Large intestine (tissue), 3 donors: ENCODE results near the gene INSR. TPM values are rescaled to one million over a fixed set of nuclear protein-coding genes. Genes with fewer than 3 reads are reported as not detected.

Experiments used
- DNase-seq, 2 donors: peaks; one replicate each; pipeline versions ENCODE4 v3.0.0 to v3.0.0-alpha.2; 2013
- H3K27ac ChIP-seq: one replicate; pipeline ENCODE4 v1.5.1; 2013; ENCODE audit warnings: low read length
- H3K27me3 ChIP-seq: 2 replicates; pipeline ENCODE4 v1.6.1; 2013; ENCODE audit warnings: low read length; ENCODE audit not compliant: control insufficient read depth, insufficient read depth
- H3K36me3 ChIP-seq: 2 replicates; pipeline ENCODE4 v1.6.1; 2013; ENCODE audit warnings: low read length; ENCODE audit not compliant: control insufficient read depth, insufficient read depth
- H3K4me1 ChIP-seq: one replicate; pipeline ENCODE4 v1.6.1; 2013; ENCODE audit warnings: low read length; ENCODE audit not compliant: control insufficient read depth, insufficient read depth
- H3K4me3 ChIP-seq: one replicate; pipeline ENCODE4 v1.5.1; 2013; ENCODE audit warnings: low read length
- H3K9me3 ChIP-seq: one replicate; pipeline ENCODE4 v1.6.1; 2013; ENCODE audit warnings: mild to moderate bottlenecking, low read depth, low read length, moderate library complexity; ENCODE audit not compliant: control insufficient read depth
- WGBS: methylation state at CpG from one replicate; pipeline ENCODE4 v1.1.5; 2013; ENCODE audit warnings: low lambda C conversion rate; ENCODE audit not compliant: insufficient coverage; 5-methylcytosine and 5-hydroxymethylcytosine counted together
- polyA plus RNA-seq: library from polyadenylated mRNA; unstranded; fragments of 120-200 nt; gene quantifications from one replicate; pipeline ENCODE4 v1.2.1, GENCODE V29; 2013

The INSR gene
- polyA plus RNA-seq, 1 donor = 27.7 TPM

GRCh38 chr19:7145494-7145893 lies 148.7 kb downstream of the INSR start:
- no peak for DNase-seq
- H3K4me1 ChIP-seq = no peaks in the 10 kb centered on the region
- no CpG with 5 or more reads among the region's 2 CpGs for WGBS
- H3K27ac ChIP-seq = no peak overlapping the region
- no peaks in the 10 kb centered on the region for H3K27me3 ChIP-seq
- H3K4me3 ChIP-seq = no peak overlapping the region
- H3K36me3 ChIP-seq = peaks cover 36% of the 10 kb centered on the region
- peaks cover 4% of the 10 kb centered on the region for H3K9me3 ChIP-seq

GRCh38 chr19:7142771-7143170 lies 151.4 kb downstream of the INSR start:
- H3K36me3 ChIP-seq = peaks cover 42% of the 10 kb centered on the region
- WGBS = no CpG with 5 or more reads among the region's 22 CpGs

DNA sequence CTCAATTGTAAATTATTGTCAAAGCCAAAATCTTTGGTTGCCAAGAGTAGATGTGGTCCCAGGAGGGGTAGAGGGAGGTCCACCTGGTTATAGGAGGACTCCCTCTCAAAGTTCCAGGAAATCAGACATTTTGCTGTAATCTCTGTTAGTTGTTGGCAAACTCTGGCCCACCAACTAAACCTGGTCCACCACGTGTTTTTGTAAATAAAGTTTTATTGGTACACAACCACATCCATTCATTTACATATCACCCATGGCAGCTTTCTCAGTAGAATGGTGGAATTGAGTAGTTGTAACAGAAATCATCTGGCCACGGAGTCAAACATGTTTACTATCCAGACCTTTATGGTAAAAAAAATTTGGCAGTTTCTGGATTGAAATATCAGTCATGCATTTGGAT lies 154.1 kb downstream of the INSR start:
- DNase-seq = no peak
- H3K9me3 ChIP-seq = no peaks in the 10 kb centered on the region
- no peaks in the 10 kb centered on the region for H3K4me1 ChIP-seq
- peaks cover 56% of the 10 kb centered on the region for H3K36me3 ChIP-seq
- no peak overlapping the region for H3K27ac ChIP-seq
- no CpG with 5 or more reads among the region's 2 CpGs for whole genome bisulfite sequencing
- H3K4me3 ChIP-seq = no peak overlapping the region
- no peaks in the 10 kb centered on the region for H3K27me3 ChIP-seq

More at GRCh38 chr19:7142771-7143170, 151.4 kb downstream of the INSR start:
- H3K4me3 ChIP-seq = no peak overlapping the region
- H3K9me3 ChIP-seq = peaks cover 4% of the 10 kb centered on the region
- H3K27ac ChIP-seq = no peak overlapping the region
- no peaks in the 10 kb centered on the region for H3K27me3 ChIP-seq
- H3K4me1 ChIP-seq = no peaks in the 10 kb centered on the region
- DNase-seq = no peak

- peaks cover 6% of the 10 kb centered on the region for H3K4me1 ChIP-seq
- H3K9me3 ChIP-seq = no peaks in the 10 kb centered on the region
- H3K36me3 ChIP-seq = peaks cover 56% of the 10 kb centered on the region
- no peaks in the 10 kb centered on the region for H3K27me3 ChIP-seq
- no peak overlapping the region for H3K27ac ChIP-seq
- H3K4me3 ChIP-seq = no peak overlapping the region
- no CpG with 5 or more reads among the region's 1 CpG for WGBS
- DNase-seq = no peak
These were observed 155.1 kb downstream of the INSR start for GRCh38 chr19:7139095-7139494.

DNA sequence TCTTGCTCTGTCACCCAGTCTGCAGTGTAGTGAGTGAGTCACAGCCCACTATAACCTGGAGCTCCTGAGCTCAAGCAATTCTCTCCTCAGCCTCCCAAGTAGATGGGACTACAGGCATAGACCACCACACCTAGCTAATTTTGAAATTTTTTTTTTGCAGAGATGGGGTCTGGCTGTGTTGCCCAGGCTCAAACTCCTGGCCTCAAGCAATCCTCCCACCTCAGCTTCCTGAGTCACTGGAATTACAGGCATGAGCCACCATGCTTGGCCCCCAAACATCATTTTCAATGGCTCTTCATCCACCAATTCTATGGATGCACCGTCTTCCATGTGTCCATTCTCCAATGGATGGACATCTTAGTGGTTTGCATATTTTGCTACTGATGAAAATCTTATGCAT lies 155.8 kb downstream of the INSR start:
- no peak for DNase-seq
- Histone ChIP-seq H3K4me3 (no peak overlapping the region), H3K27me3 (no peaks in the 10 kb centered on the region), H3K36me3 (peaks cover 56% of the 10 kb centered on the region), H3K27ac (no peak overlapping the region), H3K4me1 (peaks cover 6% of the 10 kb centered on the region), H3K9me3 (no peaks in the 10 kb centered on the region)
- no CpG with 5 or more reads among the region's 1 CpG for WGBS

GRCh38 chr19:7137120-7137519 lies 157.1 kb downstream of the INSR start:
- DNase-seq = no peak
- H3K4me1 ChIP-seq = peaks cover 6% of the 10 kb centered on the region
- peaks cover 48% of the 10 kb centered on the region for H3K36me3 ChIP-seq
- H3K4me3 ChIP-seq = no peak overlapping the region
- H3K27me3 ChIP-seq = no peaks in the 10 kb centered on the region
- H3K9me3 ChIP-seq = peaks cover under 1% of the 10 kb centered on the region
- no peak overlapping the region for H3K27ac ChIP-seq
- WGBS = no CpG with 5 or more reads among the region's 2 CpGs

- no peak for DNase-seq
- H3K36me3 ChIP-seq = peaks cover 46% of the 10 kb centered on the region
- 100% methylated on average over 1 of the region's 16 CpGs for WGBS
- no peak overlapping the region for H3K27ac ChIP-seq
- no peaks in the 10 kb centered on the region for H3K27me3 ChIP-seq
- peaks cover 3% of the 10 kb centered on the region for H3K9me3 ChIP-seq
- H3K4me1 ChIP-seq = peaks cover 6% of the 10 kb centered on the region
- no peak overlapping the region for H3K4me3 ChIP-seq
These were observed 162.2 kb downstream of the INSR start for GRCh38 chr19:7132054-7132453.

DNA sequence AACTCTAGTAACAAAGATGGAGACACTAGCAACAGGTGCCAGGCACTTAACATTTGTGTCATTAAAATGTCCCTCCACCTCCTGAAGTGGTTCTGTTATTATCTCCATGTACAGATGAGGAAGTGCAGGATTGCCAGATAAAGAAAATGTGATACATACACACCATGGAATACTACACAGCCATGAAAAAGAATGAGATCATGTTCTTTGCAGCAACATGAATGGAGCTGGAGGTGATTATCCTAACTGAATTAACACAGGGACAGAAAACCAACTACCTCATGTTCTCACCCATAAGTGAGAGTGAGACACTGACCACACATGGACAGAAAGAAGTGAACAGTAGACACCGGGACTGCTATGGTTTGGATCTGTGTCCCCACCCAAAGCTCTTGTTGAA lies 164.2 kb downstream of the INSR start:
- no peak for DNase-seq
- Histone ChIP-seq H3K9me3 (peaks cover 15% of the 10 kb centered on the region), H3K36me3 (peaks cover 58% of the 10 kb centered on the region), H3K27me3 (no peaks in the 10 kb centered on the region), H3K4me1 (peaks cover 6% of the 10 kb centered on the region), H3K27ac (no peak overlapping the region), H3K4me3 (no peak overlapping the region)
- no CpG with 5 or more reads among the region's 1 CpG for WGBS

DNA sequence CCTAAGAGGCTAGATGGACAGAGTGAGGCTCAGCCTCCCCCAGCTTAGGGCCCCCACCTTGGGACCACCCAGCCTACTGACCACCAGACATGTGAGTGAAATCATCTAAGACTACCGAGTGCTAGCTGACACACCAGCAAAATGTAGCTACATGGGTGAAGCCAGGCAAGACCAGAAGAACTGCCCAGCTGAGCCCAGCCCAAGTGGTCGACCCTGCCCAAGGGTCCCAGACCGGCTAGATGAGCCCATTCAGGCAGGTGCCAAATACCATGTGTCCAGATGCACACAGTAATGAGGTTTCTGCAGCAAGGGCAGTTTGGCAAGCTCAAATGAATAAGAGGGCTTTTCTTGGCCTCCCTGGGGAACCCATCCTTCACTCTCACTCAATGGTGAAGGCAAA lies 168.1 kb downstream of the INSR start:
- H3K36me3 ChIP-seq = peaks cover 70% of the 10 kb centered on the region
- no peak for DNase-seq
- no peak overlapping the region for H3K4me3 ChIP-seq
- H3K9me3 ChIP-seq = peaks cover 15% of the 10 kb centered on the region
- WGBS = no CpG with 5 or more reads among the region's 3 CpGs
- no peaks in the 10 kb centered on the region for H3K4me1 ChIP-seq
- no peaks in the 10 kb centered on the region for H3K27me3 ChIP-seq
- H3K27ac ChIP-seq = no peak overlapping the region

- H3K36me3 ChIP-seq = peaks cover 72% of the 10 kb centered on the region
These were observed 169.0 kb downstream of the INSR start for GRCh38 chr19:7125221-7125620.

GRCh38 chr19:7124782-7125181 lies 169.4 kb downstream of the INSR start:
- no peaks in the 10 kb centered on the region for H3K4me1 ChIP-seq
- no peak for DNase-seq
- no peak overlapping the region for H3K4me3 ChIP-seq
- H3K27me3 ChIP-seq = no peaks in the 10 kb centered on the region
- 45% methylated on average over 2 of the region's 3 CpGs for WGBS
- H3K27ac ChIP-seq = no peak overlapping the region
- H3K36me3 ChIP-seq = peaks cover 72% of the 10 kb centered on the region
- peaks cover 15% of the 10 kb centered on the region for H3K9me3 ChIP-seq

More at GRCh38 chr19:7125221-7125620, 169.0 kb downstream of the INSR start:
- Histone ChIP-seq H3K4me3 (no peak overlapping the region), H3K4me1 (no peaks in the 10 kb centered on the region), H3K27ac (no peak overlapping the region), H3K27me3 (no peaks in the 10 kb centered on the region), H3K9me3 (peaks cover 15% of the 10 kb centered on the region)
- WGBS = 100% methylated on average over 1 of the region's 16 CpGs
- DNase-seq = no peak
